HL-60 (cell line): Measurements from ENCODE around the gene MMRN1.

Source experiments
- DNase-seq, 2 experiments: peaks; one replicate each; pipeline ENCODE4 v3.0.0-alpha.2; 2010 to 2020; ENCODE audit warnings: low read depth in 1 of 2, low spot score in 1 of 2
- H3K27ac ChIP-seq: fragments of 250-450 bp; sonication (Bioruptor Pico); replicated peaks from 2 replicates; pipeline ENCODE4 v1.5.1; 2020; ENCODE audit warnings: mild to moderate bottlenecking, moderate library complexity
- H3K27me3 ChIP-seq: fragments of 250-450 bp; sonication (Bioruptor Pico); 2 replicates; pipeline ENCODE4 v1.5.1; 2021; ENCODE audit warnings: mild to moderate bottlenecking, moderate library complexity; ENCODE audit not compliant: insufficient read depth, poor library complexity, severe bottlenecking
- H3K4me3 ChIP-seq: replicated peaks from 2 replicates; pipeline ENCODE4 v1.5.1; 2011; ENCODE audit warnings: mild to moderate bottlenecking, control low read depth, low read length; ENCODE audit not compliant: insufficient read depth
- GABPA ChIP-seq: IDR thresholded peaks from 2 replicates; pipeline ENCODE4 v1.6.1; 2012; ENCODE audit warnings: low read depth
- POLR2AphosphoS5 ChIP-seq: IDR thresholded peaks from 2 replicates; pipeline ENCODE4 v1.6.1; 2012; ENCODE audit warnings: low read depth
- REST ChIP-seq: IDR thresholded peaks from 2 replicates; pipeline ENCODE4 v1.6.1; 2012; ENCODE audit warnings: low read depth; ENCODE audit not compliant: insufficient replicate concordance
- SPI1 ChIP-seq: IDR thresholded peaks from 2 replicates; pipeline ENCODE4 v1.6.1; 2012; ENCODE audit warnings: low read depth, mild to moderate bottlenecking, borderline replicate concordance
- TF ChIP-seq, protein P1 (sequence below): IDR thresholded peaks from one replicate; pipeline ENCODE4 v1.5.1; 2011; ENCODE audit warnings: low read length, control low read depth, inconsistent platforms; ENCODE audit not compliant: insufficient read depth

Gene MMRN1

DNA sequence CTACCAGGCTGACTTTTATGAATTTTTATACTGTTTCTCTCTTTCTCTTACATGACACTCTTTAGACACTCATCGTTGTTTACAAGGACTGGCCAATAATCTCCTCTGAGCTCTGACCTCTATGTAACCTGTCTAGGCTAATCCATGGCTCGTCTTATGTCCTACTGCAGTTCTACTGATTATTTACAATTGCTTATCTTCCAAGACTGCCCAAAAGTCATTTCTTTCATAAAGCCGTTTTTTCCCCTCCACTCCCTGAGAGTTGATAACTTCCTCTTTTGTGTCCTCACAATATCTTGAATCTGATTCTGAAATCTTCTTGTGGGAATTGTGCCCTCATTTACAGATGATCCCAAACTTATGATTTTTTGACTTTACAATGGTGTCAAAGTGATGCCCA is 39.4 kb upstream of the MMRN1 start:
- no peak overlapping the region for H3K27ac ChIP-seq
- no peak for DNase-seq
- H3K4me3 ChIP-seq: no peak overlapping the region
- TF ChIP-seq POLR2AphosphoS5 (no peak), REST (no peak), GABPA (no peak), SPI1 (no peak)
- TF ChIP-seq, protein P1, sequence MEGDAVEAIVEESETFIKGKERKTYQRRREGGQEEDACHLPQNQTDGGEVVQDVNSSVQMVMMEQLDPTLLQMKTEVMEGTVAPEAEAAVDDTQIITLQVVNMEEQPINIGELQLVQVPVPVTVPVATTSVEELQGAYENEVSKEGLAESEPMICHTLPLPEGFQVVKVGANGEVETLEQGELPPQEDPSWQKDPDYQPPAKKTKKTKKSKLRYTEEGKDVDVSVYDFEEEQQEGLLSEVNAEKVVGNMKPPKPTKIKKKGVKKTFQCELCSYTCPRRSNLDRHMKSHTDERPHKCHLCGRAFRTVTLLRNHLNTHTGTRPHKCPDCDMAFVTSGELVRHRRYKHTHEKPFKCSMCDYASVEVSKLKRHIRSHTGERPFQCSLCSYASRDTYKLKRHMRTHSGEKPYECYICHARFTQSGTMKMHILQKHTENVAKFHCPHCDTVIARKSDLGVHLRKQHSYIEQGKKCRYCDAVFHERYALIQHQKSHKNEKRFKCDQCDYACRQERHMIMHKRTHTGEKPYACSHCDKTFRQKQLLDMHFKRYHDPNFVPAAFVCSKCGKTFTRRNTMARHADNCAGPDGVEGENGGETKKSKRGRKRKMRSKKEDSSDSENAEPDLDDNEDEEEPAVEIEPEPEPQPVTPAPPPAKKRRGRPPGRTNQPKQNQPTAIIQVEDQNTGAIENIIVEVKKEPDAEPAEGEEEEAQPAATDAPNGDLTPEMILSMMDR: no peak
- H3K27me3 ChIP-seq: no peaks in the 10 kb centered on the region

DNA sequence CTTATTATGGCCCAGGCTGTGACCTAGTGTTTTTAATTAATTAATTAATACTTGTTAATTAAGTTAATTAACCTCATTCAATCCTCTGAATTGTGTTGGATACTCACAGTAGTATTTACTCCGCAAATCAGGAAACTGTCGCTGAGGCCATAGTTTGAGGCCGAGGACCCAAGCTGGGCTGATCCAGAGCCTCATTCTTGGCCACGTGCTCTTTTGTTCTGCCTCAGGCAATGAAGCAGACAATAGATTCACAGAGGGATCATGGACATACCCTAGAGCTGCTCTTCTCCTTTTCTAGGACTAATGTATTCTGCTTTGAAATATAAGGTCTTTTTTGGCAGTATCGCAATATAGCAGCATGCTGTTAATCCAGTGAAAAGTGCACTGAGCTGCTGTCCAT is 33.7 kb upstream of the MMRN1 start:
- Histone ChIP-seq H3K27me3 (no peaks in the 10 kb centered on the region), H3K4me3 (no peak overlapping the region), H3K27ac (no peak overlapping the region)
- no peak for DNase-seq
- TF ChIP-seq GABPA (no peak), POLR2AphosphoS5 (no peak), REST (no peak)

GRCh38 chr4:89863533-89863932 is 31.1 kb upstream of the MMRN1 start:
- DNase-seq: no peak
- no peak overlapping the region for H3K4me3 ChIP-seq
- no peak overlapping the region for H3K27ac ChIP-seq
- no peaks in the 10 kb centered on the region for H3K27me3 ChIP-seq
- TF ChIP-seq REST (no peak), GABPA (no peak), SPI1 (no peak), POLR2AphosphoS5 (no peak)
- TF ChIP-seq, protein P1: no peak

- Histone ChIP-seq H3K27ac (no peak overlapping the region), H3K27me3 (no peaks in the 10 kb centered on the region), H3K4me3 (no peak overlapping the region)
- DNase-seq: no peak
- no peak for TF ChIP-seq GABPA
- no peak for TF ChIP-seq REST
- no peak for TF ChIP-seq SPI1
- TF ChIP-seq, protein P1: no peak
- TF ChIP-seq POLR2AphosphoS5: no peak
These were observed 26.4 kb upstream of the MMRN1 start for GRCh38 chr4:89868276-89868675.
